Coronary artery (tissue), 2 donors: ENCODE results near the gene LELP1.

Source experiments
- DNase-seq: peaks from one replicate; pipeline ENCODE4 v3.0.0-alpha.2; 2017; ENCODE audit warnings: low spot score
- H3K27ac ChIP-seq, 2 donors: fragments of 200-600 bp; sonication (generic); one replicate each; pipeline ENCODE4 v1.5.1; 2016 to 2019
- H3K4me3 ChIP-seq: fragments of 200-600 bp; sonication (generic); 2 replicates; pipeline ENCODE4 v1.5.1; 2016; ENCODE audit warnings: mild to moderate bottlenecking, moderate library complexity
- CTCF ChIP-seq: fragments of 200-600 bp; sonication (generic); IDR thresholded peaks from one replicate; pipeline ENCODE4 v1.5.1; 2019; ENCODE audit warnings: antibody characterized with exemption

LELP1 gene

GRCh38 chr1:153251562-153251961 lies 48.3 kb downstream of the LELP1 start:
- TF ChIP-seq CTCF, result no peak
- no peak for DNase-seq
- Histone ChIP-seq H3K27ac (no peak overlapping the region), H3K4me3 (no peak overlapping the region)

DNA sequence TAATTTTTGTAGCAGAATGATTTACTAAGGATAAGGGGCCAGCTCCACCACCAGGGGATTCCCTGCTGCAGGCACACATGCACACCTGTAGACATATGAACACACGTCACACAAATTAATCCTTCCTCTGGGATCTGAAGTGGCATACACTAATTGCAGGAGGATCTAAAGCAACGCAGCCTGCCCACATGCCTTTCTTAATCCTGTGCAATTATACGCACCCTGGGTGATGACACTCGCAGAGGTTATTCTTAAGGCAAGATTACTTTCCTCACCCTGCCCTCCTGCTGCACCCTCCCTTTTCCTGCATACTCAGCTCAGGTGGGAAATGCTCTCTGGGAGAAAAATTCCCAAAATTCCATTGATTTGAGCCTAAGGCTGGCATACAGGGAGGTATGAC lies 48.8 kb downstream of the LELP1 start:
- Histone ChIP-seq H3K27ac (no peak overlapping the region), H3K4me3 (no peak overlapping the region)
- TF ChIP-seq CTCF, result no peak
- DNase-seq, result no peak

- no peak for TF ChIP-seq CTCF
- Histone ChIP-seq H3K27ac (no peak overlapping the region), H3K4me3 (no peak overlapping the region)
- DNase-seq, result no peak
Observed at GRCh38 chr1:153253076-153253475, 49.8 kb downstream of the LELP1 start.

- Histone ChIP-seq H3K27ac (no peak overlapping the region), H3K4me3 (no peak overlapping the region)
- TF ChIP-seq CTCF, result no peak
- DNase-seq, result no peak
Observed at GRCh38 chr1:153253693-153254092, 50.5 kb downstream of the LELP1 start.
